Calu3 (cell line): ENCODE data around the gene KRI1. TPM values are rescaled to one million over a fixed set of nuclear protein-coding genes. Genes with fewer than 3 reads are reported as not detected.

Experiments
- BruUV-seq: library from RNA; stranded (reverse); fragments of 400-500 nt; replicated peaks from 2 replicates; lab custom pipeline; 2021; lab: Mats Ljungman, UMichigan
- CTCF ChIA-PET: fragments of 300-600 bp; sonication (Branson Sonifier 250); formaldehyde crosslinking; loops from one replicate; lab custom pipeline; 2022; ENCODE audit warnings: antibody characterized with exemption; lab: Charles Lee
- DNase-seq: peaks from one replicate; pipeline ENCODE4 v3.0.0; 2022
- H3K27ac Mint-ChIP-seq: one replicate; pipeline ENCODE4 v1.8.0; 2022; ENCODE audit warnings: mixed read lengths; ENCODE audit not compliant: unreplicated experiment
- H3K27me3 Mint-ChIP-seq: one replicate; pipeline ENCODE4 v1.8.0; 2022; ENCODE audit warnings: mixed read lengths; ENCODE audit not compliant: unreplicated experiment
- H3K36me3 Mint-ChIP-seq: one replicate; pipeline ENCODE4 v1.8.0; 2022; ENCODE audit warnings: mild to moderate bottlenecking, moderate library complexity, mixed read lengths; ENCODE audit not compliant: insufficient read depth, unreplicated experiment
- H3K4me1 Mint-ChIP-seq: one replicate; pipeline ENCODE4 v1.8.0; 2022; ENCODE audit warnings: mild to moderate bottlenecking, low read depth, mixed read lengths; ENCODE audit not compliant: unreplicated experiment
- H3K4me3 Mint-ChIP-seq: one replicate; pipeline ENCODE4 v1.8.0; 2022; ENCODE audit warnings: mild to moderate bottlenecking, low read depth, moderate library complexity, mixed read lengths; ENCODE audit not compliant: unreplicated experiment
- H3K9me3 Mint-ChIP-seq: one replicate; pipeline ENCODE4 v1.8.0; 2022; ENCODE audit warnings: low read depth, mixed read lengths; ENCODE audit not compliant: unreplicated experiment
- CTCF ChIP-seq: fragments of 200-600 bp; IDR thresholded peaks from one replicate; pipeline ENCODE4 v1.8.0; 2022; ENCODE audit warnings: antibody characterized with exemption; ENCODE audit not compliant: unreplicated experiment
- intact Hi-C: fragments of 100-400 bp; cut with micrococcal nuclease; formaldehyde crosslinking; loops from one replicate; pipeline ENCODE4 v1.10.0; 2022; ENCODE audit not compliant: unreplicated experiment
- total RNA-seq: library from RNA; stranded (reverse); gene quantifications from 2 replicates; pipeline ENCODE4 v1.2.3, GENCODE V29; 2022

The KRI1 gene
- total RNA-seq, 1 experiment from 2014 or later: 29.6 TPM

- peaks cover 2% of the 10 kb centered on the region for H3K36me3 Mint-ChIP-seq
- no peak overlapping the region for H3K27ac Mint-ChIP-seq
- intact Hi-C loops: no loop called here
- CTCF ChIA-PET: interaction anchor here (0.6 kb wide), 1 partner anchor 110 kb away, joined by 6 read pairs; no protein-coding TSS in a partner anchor
- H3K9me3 Mint-ChIP-seq: no peaks in the 10 kb centered on the region
- peaks cover 31% of the 10 kb centered on the region for H3K27me3 Mint-ChIP-seq
- DNase-seq: no peak
- no peaks in the 10 kb centered on the region for H3K4me1 Mint-ChIP-seq
- no peak for TF ChIP-seq CTCF
- H3K4me3 Mint-ChIP-seq: no peak overlapping the region
- no TSS peak for BruUV-seq
Observed at GRCh38 chr19:10538204-10538983, 27.4 kb downstream of the KRI1 start.

GRCh38 chr19:10537668-10538067, 28.1 kb downstream of the KRI1 start:
- CTCF ChIA-PET: interaction anchor here (0.6 kb wide), 1 partner anchor 107 kb away, joined by 3 read pairs; no protein-coding TSS in a partner anchor
- no TSS peak for BruUV-seq
- no peaks in the 10 kb centered on the region for H3K9me3 Mint-ChIP-seq
- H3K36me3 Mint-ChIP-seq: no peaks in the 10 kb centered on the region
- H3K4me3 Mint-ChIP-seq: no peak overlapping the region
- no peak for DNase-seq
- no peak overlapping the region for H3K27ac Mint-ChIP-seq
- no peaks in the 10 kb centered on the region for H3K4me1 Mint-ChIP-seq
- intact Hi-C loops: no loop called here
- no peak for TF ChIP-seq CTCF
- H3K27me3 Mint-ChIP-seq: peaks cover 31% of the 10 kb centered on the region

- no peak for TF ChIP-seq CTCF
- CTCF ChIA-PET: no interaction called here
- intact Hi-C loops: no loop called here
- no peaks in the 10 kb centered on the region for H3K4me1 Mint-ChIP-seq
- peaks cover 27% of the 10 kb centered on the region for H3K27me3 Mint-ChIP-seq
- H3K4me3 Mint-ChIP-seq: no peak overlapping the region
- no peak for DNase-seq
- no peak overlapping the region for H3K27ac Mint-ChIP-seq
- no peaks in the 10 kb centered on the region for H3K36me3 Mint-ChIP-seq
- H3K9me3 Mint-ChIP-seq: no peaks in the 10 kb centered on the region
- no TSS peak for BruUV-seq
Observed at GRCh38 chr19:10535613-10536012, 30.2 kb downstream of the KRI1 start.

GRCh38 chr19:10533646-10534386, 32.0 kb downstream of the KRI1 start:
- intact Hi-C loops: no loop called here
- no TSS peak for BruUV-seq
- no peak overlapping the region for H3K27ac Mint-ChIP-seq
- CTCF ChIA-PET: no interaction called here
- TF ChIP-seq CTCF: no peak
- DNase-seq: no peak
- no peaks in the 10 kb centered on the region for H3K36me3 Mint-ChIP-seq
- H3K27me3 Mint-ChIP-seq: peaks cover 13% of the 10 kb centered on the region
- H3K4me3 Mint-ChIP-seq: no peak overlapping the region
- no peaks in the 10 kb centered on the region for H3K9me3 Mint-ChIP-seq
- H3K4me1 Mint-ChIP-seq: no peaks in the 10 kb centered on the region
